Upper lobe of left lung (tissue), 4 donors: Measurements from ENCODE around the gene TMEM181.
"Not testable (repeated sequence)": the region's sequence is repeated elsewhere in the genome, so short reads cannot be mapped to it uniquely, and the experiment has no call there.

ENCODE experiments used
- EP300 ChIP-seq, 4 donors: sonication (generic); formaldehyde crosslinking; IDR thresholded peaks; one replicate each; pipeline ENCODE4 v1.5.1; 2017; ENCODE audit warnings: antibody characterized with exemption in 4 of 4, control low read depth in 2 of 4
- POLR2A ChIP-seq, 4 donors: fragments of 450-650 bp; IDR thresholded peaks; one replicate each; pipeline ENCODE4 v1.5.1; 2016 to 2017; ENCODE audit warnings: antibody characterized with exemption in 4 of 4, mild to moderate bottlenecking in 2 of 4
- POLR2AphosphoS5 ChIP-seq, 2 donors: sonication (generic); formaldehyde crosslinking; IDR thresholded peaks; one replicate each; pipeline ENCODE4 v1.5.1; 2017; ENCODE audit warnings: antibody characterized with exemption in 2 of 2
- TF ChIP-seq, protein P1 (sequence below), 6 experiments: fragments of 450-650 bp in 4 of 6; fragments of 200-600 bp in 2 of 6; sonication (generic) in 2 of 6; IDR thresholded peaks; one replicate each; pipeline ENCODE4 v1.5.1; 2016 to 2019; ENCODE audit warnings: antibody characterized with exemption in 6 of 6

DNA sequence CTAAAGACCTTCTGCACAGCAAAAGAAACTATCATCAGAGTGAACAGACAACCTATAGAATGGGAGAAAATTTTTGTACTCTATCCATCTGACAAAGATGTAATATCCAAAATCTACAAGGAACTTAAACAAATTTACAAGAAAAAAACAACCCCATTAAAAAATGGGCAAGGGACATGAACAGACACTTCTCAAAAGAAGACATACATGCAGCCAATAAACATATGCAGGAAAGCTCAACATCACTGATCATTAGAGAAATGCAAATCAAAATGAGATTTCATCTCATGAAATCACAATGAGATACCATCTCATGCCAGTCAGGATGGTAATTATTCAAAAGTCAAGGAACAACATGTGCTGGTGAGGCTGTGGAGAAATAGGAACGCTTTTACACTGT is 32.0 kb upstream of the TMEM181 start:
- TF ChIP-seq, protein P1, sequence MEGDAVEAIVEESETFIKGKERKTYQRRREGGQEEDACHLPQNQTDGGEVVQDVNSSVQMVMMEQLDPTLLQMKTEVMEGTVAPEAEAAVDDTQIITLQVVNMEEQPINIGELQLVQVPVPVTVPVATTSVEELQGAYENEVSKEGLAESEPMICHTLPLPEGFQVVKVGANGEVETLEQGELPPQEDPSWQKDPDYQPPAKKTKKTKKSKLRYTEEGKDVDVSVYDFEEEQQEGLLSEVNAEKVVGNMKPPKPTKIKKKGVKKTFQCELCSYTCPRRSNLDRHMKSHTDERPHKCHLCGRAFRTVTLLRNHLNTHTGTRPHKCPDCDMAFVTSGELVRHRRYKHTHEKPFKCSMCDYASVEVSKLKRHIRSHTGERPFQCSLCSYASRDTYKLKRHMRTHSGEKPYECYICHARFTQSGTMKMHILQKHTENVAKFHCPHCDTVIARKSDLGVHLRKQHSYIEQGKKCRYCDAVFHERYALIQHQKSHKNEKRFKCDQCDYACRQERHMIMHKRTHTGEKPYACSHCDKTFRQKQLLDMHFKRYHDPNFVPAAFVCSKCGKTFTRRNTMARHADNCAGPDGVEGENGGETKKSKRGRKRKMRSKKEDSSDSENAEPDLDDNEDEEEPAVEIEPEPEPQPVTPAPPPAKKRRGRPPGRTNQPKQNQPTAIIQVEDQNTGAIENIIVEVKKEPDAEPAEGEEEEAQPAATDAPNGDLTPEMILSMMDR (IDR thresholded peaks at IDR 0.05) = not testable (repeated sequence)
- not testable (repeated sequence) for TF ChIP-seq EP300, POLR2A, POLR2AphosphoS5 (IDR thresholded peaks at IDR 0.05)
